Mesodermal cell (in vitro differentiated cells): ENCODE results near the gene SCN9A.

Experiments used
- H3K27ac ChIP-seq: 2 replicates; pipeline ENCODE4 v1.7.0; 2013; ENCODE audit warnings: mild to moderate bottlenecking, low read depth, low read length, moderate library complexity; ENCODE audit not compliant: severe bottlenecking
- H3K36me3 ChIP-seq: 2 replicates; pipeline ENCODE4 v1.7.1; 2013; ENCODE audit warnings: mild to moderate bottlenecking, low read length, moderate library complexity; ENCODE audit not compliant: control insufficient read depth, insufficient read depth
- H3K4me1 ChIP-seq: one replicate; pipeline ENCODE4 v1.7.1; 2013; ENCODE audit warnings: mild to moderate bottlenecking, low read length; ENCODE audit not compliant: insufficient read depth, control insufficient read depth, poor library complexity, severe bottlenecking
- H3K4me3 ChIP-seq: 2 replicates; pipeline ENCODE4 v1.7.0; 2013; ENCODE audit warnings: low read length, control low read depth, mild to moderate bottlenecking; ENCODE audit not compliant: insufficient read depth, poor library complexity, severe bottlenecking; ENCODE audit errors: extremely low read depth
- H3K9me3 ChIP-seq: 2 replicates; pipeline ENCODE4 v1.7.1; 2013; ENCODE audit warnings: mild to moderate bottlenecking, low read length, moderate library complexity; ENCODE audit not compliant: control insufficient read depth
- WGBS, 2 experiments: methylation state at CpG; one replicate each; pipeline ENCODE4 v1.1.5; 2013; ENCODE audit warnings: missing lambda C conversion rate in 2 of 2; ENCODE audit not compliant: insufficient coverage in 2 of 2; 5-methylcytosine and 5-hydroxymethylcytosine counted together

The SCN9A gene

GRCh38 chr2:166375195-166375735, 479 bp downstream of the SCN9A start:
- 0 to 7% methylated on average over 8 of the region's 17 CpGs for WGBS, 2 experiments
- Histone ChIP-seq H3K4me1 (peaks cover 2% of the 10 kb centered on the region), H3K36me3 (no peaks in the 10 kb centered on the region), H3K9me3 (no peaks in the 10 kb centered on the region), H3K27ac (no peak overlapping the region), H3K4me3 (peak overlapping the region; percentile 50)

- Histone ChIP-seq H3K36me3 (no peaks in the 10 kb centered on the region), H3K9me3 (no peaks in the 10 kb centered on the region), H3K4me1 (peaks cover 2% of the 10 kb centered on the region), H3K4me3 (no peak overlapping the region), H3K27ac (no peak overlapping the region)
These were observed 1.8 kb downstream of the SCN9A start for GRCh38 chr2:166373951-166374350.

- H3K4me1 ChIP-seq: peaks cover 2% of the 10 kb centered on the region
- no peak overlapping the region for H3K4me3 ChIP-seq
- H3K27ac ChIP-seq: no peak overlapping the region
- H3K9me3 ChIP-seq: no peaks in the 10 kb centered on the region
- H3K36me3 ChIP-seq: no peaks in the 10 kb centered on the region
These were observed 2.2 kb downstream of the SCN9A start for GRCh38 chr2:166373539-166373938.

GRCh38 chr2:166373105-166373504, 2.6 kb downstream of the SCN9A start:
- H3K9me3 ChIP-seq: no peaks in the 10 kb centered on the region
- H3K4me1 ChIP-seq: peaks cover 2% of the 10 kb centered on the region
- no peak overlapping the region for H3K4me3 ChIP-seq
- no peak overlapping the region for H3K27ac ChIP-seq
- H3K36me3 ChIP-seq: no peaks in the 10 kb centered on the region
- 43 to 59% methylated on average over 2 of the region's 2 CpGs for WGBS, 2 experiments

GRCh38 chr2:166372046-166372445, 3.7 kb downstream of the SCN9A start:
- H3K36me3 ChIP-seq: no peaks in the 10 kb centered on the region
- H3K4me3 ChIP-seq: no peak overlapping the region
- peaks cover 2% of the 10 kb centered on the region for H3K4me1 ChIP-seq
- WGBS, 2 experiments: no CpG with 5 or more reads among the region's 2 CpGs
- H3K27ac ChIP-seq: no peak overlapping the region
- H3K9me3 ChIP-seq: no peaks in the 10 kb centered on the region

- Histone ChIP-seq H3K9me3 (no peaks in the 10 kb centered on the region), H3K36me3 (no peaks in the 10 kb centered on the region), H3K4me3 (no peak overlapping the region), H3K4me1 (no peaks in the 10 kb centered on the region), H3K27ac (no peak overlapping the region)
- WGBS, 2 experiments: 75 to 79% methylated on average over 1 to 2 of the region's 6 CpGs
These were observed 9.8 kb downstream of the SCN9A start for GRCh38 chr2:166365803-166366420.

- H3K27ac ChIP-seq: no peak overlapping the region
- H3K36me3 ChIP-seq: no peaks in the 10 kb centered on the region
- no peak overlapping the region for H3K4me3 ChIP-seq
- WGBS, 2 experiments: 82 to 100% methylated on average over 2 to 3 of the region's 3 CpGs
- H3K9me3 ChIP-seq: no peaks in the 10 kb centered on the region
- H3K4me1 ChIP-seq: no peaks in the 10 kb centered on the region
These were observed 10.5 kb downstream of the SCN9A start for GRCh38 chr2:166365239-166365638.

GRCh38 chr2:166364476-166365161, 11.1 kb downstream of the SCN9A start:
- no peaks in the 10 kb centered on the region for H3K36me3 ChIP-seq
- H3K27ac ChIP-seq: no peak overlapping the region
- H3K4me3 ChIP-seq: no peak overlapping the region
- H3K9me3 ChIP-seq: no peaks in the 10 kb centered on the region
- H3K4me1 ChIP-seq: no peaks in the 10 kb centered on the region
- 80 to 92% methylated on average over 2 to 4 of the region's 9 CpGs for WGBS, 2 experiments

GRCh38 chr2:166361351-166362153, 14.2 kb downstream of the SCN9A start:
- H3K4me1 ChIP-seq: no peaks in the 10 kb centered on the region
- no peaks in the 10 kb centered on the region for H3K36me3 ChIP-seq
- no peak overlapping the region for H3K27ac ChIP-seq
- no peaks in the 10 kb centered on the region for H3K9me3 ChIP-seq
- no peak overlapping the region for H3K4me3 ChIP-seq
- 86 to 89% methylated on average over 1 to 2 of the region's 3 CpGs for WGBS, 2 experiments

GRCh38 chr2:166360906-166361305, 14.8 kb downstream of the SCN9A start:
- no peak overlapping the region for H3K27ac ChIP-seq
- no peaks in the 10 kb centered on the region for H3K9me3 ChIP-seq
- no peaks in the 10 kb centered on the region for H3K36me3 ChIP-seq
- H3K4me1 ChIP-seq: no peaks in the 10 kb centered on the region
- H3K4me3 ChIP-seq: no peak overlapping the region
- WGBS, 2 experiments: no CpG with 5 or more reads among the region's 2 CpGs

- no peak overlapping the region for H3K27ac ChIP-seq
- H3K9me3 ChIP-seq: no peaks in the 10 kb centered on the region
- H3K4me3 ChIP-seq: no peak overlapping the region
- no peaks in the 10 kb centered on the region for H3K4me1 ChIP-seq
- no peaks in the 10 kb centered on the region for H3K36me3 ChIP-seq
These were observed 15.3 kb downstream of the SCN9A start for GRCh38 chr2:166360426-166360825.
